Inflammatory macrophage treated with lipopolysaccharide for 1 hour (primary cell): ENCODE data around the gene YY1AP1.
"Not testable (repeated sequence)": the region's sequence is repeated elsewhere in the genome, so short reads cannot be mapped to it uniquely, and the experiment has no call there.

Experiments
- DNase-seq, 2 donors: peaks; one replicate each; pipeline ENCODE4 v3.0.0-alpha.2; 2020 to 2022

YY1AP1 gene, protein sequence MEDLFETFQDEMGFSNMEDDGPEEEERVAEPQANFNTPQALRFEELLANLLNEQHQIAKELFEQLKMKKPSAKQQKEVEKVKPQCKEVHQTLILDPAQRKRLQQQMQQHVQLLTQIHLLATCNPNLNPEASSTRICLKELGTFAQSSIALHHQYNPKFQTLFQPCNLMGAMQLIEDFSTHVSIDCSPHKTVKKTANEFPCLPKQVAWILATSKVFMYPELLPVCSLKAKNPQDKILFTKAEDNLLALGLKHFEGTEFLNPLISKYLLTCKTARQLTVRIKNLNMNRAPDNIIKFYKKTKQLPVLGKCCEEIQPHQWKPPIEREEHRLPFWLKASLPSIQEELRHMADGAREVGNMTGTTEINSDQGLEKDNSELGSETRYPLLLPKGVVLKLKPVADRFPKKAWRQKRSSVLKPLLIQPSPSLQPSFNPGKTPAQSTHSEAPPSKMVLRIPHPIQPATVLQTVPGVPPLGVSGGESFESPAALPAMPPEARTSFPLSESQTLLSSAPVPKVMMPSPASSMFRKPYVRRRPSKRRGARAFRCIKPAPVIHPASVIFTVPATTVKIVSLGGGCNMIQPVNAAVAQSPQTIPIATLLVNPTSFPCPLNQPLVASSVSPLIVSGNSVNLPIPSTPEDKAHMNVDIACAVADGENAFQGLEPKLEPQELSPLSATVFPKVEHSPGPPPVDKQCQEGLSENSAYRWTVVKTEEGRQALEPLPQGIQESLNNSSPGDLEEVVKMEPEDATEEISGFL

DNA sequence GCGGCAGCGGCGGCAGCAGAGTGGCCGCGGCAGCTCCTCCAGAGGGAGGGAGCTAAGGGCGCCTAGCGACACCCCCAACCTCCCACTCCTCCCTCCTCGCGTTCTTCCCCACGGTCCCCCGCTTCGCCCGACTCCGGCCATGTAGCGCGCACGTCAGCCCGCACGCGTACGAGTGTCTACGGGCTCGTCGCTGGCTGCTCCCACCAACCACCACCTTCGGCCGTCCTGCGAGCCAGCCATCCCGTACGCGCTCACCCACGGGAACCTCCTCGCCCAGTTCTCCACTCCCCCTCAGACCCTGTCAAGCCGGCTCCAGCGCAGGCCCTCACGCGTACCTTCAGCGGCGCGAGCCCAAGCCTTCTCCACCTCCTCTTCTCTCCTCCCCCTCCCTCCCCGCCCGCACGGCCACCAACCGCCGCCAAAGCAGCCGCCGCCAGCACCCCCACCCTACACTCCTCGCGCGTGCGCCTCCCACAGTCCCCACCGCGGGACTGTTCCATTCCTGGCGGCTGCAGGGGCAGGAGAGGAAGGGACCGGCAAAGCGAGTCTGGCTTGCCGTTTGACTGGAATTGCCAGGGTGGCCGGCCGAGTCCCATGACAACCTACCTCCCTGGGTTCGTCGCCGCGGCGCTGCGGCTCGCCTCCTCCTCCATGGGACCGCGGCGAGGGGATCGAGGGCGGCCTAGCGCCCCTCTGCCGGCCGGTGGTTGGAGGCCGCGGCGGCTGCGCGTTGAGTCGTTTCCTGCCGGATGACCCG lies at the start of gene YY1AP1:
Gene YY1AP1, minus strand, starts transcription at position 451 of the 757 bp plus-strand sequence. CDS start 8,338 bp downstream, outside the sequence.
- peak; percentile 79 to 86 for DNase-seq

DNA sequence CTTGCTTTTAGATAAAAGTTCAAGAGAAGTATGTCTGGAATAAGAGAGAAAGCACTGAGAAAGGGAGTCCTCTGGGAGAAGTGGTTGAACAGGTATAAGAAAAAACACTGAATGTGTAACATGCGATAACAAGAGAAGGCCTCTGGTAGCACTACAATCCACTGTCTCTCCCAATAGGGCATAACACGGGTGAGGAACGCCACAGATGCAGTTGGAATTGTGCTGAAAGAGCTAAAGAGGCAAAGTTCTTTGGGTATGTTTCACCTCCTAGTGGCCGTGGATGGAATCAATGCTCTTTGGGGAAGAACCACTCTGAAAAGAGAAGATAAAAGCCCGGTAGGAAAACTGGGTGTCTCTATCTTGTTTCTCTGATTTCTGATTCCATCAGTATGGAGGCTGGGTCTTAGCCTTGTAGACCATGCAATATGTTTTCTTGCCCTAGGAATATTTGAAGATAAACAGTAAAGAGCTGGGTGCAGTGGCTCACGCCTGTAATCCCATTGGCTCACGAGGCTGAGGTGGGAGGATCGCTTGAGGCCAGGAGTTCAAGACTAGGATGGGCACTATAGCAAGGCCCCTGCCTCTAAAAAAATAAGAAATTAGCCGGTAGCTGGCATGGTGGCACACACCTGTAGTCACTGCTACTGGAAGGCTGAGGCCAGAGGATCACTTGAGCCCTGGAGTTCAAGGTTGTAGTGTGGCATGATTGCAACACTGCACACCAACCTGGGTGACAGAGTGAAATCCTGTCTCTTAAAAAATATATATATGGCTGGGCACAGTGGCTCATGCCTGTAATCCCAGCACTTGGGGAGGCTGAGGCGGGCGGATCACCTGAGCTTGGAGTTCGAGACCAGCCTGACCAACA lies 40.7 kb upstream of the YY1AP1 start:
- DNase-seq: peak; percentile 20 to 71

DNA sequence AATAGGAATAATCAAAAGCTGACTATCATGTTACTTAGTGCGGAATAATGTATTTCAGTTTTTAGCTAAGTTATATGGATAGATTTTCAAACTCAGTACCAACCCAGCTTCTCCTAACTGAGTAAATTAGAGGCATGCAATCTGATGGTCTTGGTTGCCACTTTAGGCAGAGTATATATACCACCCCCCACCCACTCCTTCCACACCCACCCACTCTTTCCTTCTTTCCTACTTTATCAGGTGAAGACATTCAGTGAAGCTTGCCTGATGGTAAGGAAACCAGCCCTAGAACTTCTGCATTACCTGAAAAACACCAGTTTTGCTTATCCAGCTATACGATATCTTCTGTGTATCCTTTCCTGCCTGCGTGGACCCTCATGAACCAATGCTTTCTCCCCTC lies 36.6 kb upstream of the YY1AP1 start:
- no peak for DNase-seq

DNA sequence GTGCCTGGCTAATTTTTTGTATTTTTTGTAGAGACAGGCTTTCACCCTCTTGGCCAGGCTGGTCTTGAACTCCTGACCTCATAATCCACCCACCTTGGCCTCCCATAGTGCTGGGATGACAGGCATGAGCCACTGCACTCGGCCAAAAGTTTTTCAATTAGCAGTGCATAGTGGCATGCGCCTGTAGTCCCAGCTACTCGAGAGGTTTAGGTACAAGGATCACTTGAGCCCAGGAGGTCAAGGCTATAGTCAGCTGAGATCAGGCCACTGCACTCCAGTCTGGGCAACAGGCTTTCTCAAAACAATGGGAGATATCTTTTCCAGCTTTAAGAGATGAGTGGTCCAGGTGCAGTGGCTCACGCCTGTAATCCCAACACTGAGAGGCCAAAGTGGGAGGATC lies 31.1 kb upstream of the YY1AP1 start:
- no peak for DNase-seq

DNA sequence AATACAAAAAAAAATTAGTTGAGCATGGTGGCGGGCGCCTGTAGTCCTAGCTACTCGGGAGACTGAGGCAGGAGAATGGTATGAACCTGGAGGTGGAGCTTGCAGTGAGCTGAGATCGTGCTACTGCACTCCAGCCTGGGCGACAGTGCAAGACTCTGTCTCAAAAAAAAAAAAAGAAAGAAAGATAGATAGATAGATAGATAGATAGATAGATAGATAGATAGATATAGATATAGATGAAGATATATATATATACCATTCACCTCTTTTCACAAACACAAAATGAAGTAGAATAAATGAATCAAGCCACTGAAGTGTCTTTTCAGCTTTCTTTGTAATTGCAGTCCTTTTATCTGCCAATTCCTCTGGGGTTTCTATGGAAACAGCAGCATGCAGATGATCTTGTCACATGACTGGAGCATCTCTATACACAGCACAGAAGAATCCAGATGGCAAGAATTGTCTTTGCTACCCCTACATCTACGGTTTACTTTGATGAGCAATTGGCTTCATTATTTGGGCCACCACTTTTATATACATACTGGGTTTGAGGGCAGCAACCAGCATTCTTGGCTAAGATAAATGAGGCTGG lies 30.0 kb upstream of the YY1AP1 start:
- DNase-seq: not testable (repeated sequence)

DNA sequence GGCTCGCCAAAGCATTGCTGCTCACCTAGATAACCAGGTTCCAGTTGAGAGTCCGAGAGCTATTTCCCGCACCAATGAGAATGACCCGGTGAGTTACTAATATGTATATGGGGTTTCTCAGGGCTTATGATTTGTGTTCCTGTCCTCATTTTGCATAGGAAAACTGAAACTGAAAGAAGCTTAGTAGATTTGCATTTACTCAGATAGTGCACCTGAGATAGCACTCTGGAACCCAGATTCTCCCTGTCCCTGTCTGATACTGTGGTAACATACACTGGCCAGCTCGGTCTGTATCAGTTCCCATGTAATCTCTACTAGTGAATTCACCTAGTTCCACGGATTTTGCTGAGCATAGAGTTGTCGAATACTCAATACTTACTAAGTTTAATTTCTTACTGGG lies 28.5 kb upstream of the YY1AP1 start:
- no peak for DNase-seq

DNA sequence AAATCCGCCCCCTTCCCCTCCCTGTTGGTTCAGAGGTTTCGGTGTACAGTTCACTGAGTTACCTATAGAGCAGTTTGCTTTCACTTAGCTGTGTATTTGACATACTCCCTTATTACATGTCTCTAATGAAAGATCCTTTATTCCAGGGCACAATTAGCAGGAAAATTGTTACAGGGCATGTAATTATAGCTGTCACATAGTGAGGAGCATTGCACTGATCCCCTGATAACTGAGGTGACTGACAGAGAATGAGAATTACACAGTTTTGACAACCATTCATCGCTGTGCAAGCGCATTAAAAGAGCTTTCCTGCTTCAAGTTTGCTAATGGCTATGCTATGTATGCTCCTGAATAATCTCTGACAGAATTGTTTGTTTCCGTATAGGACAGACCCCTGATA lies 27.2 kb upstream of the YY1AP1 start:
- no peak for DNase-seq

DNA sequence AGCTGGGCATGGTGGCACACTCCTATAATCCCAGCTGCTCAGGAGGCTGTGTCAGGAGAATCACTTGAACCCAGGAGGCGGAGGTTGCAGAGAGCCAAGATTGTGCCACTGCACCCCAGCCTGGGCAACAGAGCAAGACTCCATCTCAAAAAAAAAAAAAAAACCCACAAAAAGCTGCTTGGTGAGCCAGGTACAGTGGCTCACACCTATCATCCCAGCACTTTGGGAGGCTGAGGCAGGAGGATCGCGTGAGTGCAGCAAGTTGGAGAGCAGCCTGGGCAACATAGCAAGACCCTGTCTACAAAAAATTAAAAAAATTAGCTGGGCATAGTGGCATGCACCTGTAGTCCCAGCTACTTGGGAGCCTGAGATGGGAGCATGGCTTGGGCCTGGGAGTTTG lies 26.5 kb upstream of the YY1AP1 start:
- DNase-seq: not testable (repeated sequence)

DNA sequence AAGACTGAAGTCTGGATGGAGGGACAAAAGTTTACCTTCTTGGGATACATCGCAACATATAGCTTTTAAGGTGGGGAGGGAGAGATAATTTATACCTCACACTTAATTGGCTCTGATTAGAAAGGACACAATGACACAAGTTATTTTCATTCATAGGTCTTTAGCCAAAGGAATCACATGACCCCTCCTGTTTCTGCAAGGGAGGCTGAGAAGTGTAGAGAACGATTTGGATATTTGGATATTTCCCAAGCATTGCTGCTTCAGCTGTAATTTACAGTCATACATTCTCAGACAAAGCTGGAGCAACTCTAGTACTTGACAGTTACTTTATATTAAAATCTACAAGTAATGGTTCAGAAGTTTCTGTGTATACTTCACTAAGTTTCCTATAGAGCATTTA lies 24.5 kb upstream of the YY1AP1 start:
- DNase-seq: no peak

DNA sequence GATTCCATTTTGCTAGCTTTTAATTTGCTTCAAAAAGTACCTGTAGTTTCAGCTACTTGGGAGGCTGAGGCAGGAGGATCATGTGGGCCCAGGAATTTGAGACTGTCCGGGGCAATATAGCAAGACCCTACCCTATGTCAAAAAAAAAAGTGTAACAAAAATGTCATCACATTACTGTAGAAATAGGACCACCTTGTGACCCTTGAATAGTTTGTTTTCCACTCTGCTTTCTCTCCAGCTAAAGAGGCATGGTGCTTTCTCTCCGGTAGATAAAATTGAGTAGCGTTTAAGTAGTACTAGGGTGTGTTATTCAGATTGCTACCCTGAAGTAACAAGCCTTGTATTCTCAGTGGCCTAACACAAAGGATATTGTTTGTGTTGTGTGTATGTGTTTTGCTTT lies 24.1 kb upstream of the YY1AP1 start:
- peak in 1 of 2 donors; percentile 14 for DNase-seq

DNA sequence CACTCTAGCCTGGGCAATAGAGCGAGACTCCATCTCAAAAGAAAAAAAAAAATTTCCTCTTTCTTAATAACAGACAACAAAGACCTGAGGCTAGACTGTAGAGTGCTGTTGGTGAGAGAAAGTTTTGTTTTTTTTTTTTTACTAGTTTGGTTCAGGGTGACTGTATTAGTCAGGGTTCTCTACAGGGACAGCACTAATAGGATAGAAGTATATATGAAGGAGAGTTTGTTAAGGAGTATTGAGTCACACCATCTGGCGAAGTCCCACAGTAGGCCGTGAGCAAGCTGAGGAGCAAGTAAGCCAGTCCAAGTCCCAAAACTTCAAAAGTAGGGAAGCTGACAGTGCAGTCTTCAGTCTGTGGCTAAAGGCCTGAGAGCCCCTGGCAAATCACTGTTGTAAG lies 22.9 kb upstream of the YY1AP1 start:
- DNase-seq: not testable (repeated sequence)

DNA sequence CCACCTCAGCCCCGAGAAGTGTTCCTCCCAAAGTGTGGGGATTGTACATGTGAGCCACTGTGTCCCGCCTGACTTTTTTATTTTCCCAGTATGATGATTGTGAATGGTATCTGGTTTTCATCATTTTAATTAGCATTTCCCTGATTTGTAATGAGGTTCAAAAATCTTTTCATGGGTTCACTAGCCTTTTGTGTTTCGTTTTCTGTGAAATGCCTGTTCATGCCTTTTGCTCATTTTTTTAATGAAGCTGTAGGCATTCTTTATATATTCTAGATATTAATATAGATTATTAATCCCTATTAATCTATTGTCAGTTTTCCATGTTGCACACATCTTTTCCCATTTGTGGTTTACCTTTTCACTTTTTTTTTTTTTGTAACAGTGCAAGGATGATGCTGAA lies 20.8 kb upstream of the YY1AP1 start:
- DNase-seq: no peak

DNA sequence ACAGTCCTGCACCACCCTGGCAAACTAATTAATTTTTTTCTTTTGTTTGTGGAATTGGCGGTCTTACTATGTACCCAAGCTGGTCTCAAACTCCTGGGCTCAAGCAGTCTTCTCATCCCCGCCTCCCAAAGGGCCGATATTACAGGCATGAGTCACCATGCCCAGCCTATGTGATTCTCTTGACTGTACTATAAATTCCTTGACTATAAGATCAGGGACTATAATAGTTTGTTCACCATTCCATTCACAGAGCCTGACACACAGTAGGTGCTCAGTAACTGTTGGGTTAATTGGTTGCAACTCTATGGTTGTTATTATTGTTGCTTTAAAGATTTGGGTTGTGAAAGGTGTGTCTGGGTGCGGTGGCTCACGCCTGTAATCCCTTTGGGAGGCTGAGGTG lies 17.6 kb upstream of the YY1AP1 start:
- no peak for DNase-seq

DNA sequence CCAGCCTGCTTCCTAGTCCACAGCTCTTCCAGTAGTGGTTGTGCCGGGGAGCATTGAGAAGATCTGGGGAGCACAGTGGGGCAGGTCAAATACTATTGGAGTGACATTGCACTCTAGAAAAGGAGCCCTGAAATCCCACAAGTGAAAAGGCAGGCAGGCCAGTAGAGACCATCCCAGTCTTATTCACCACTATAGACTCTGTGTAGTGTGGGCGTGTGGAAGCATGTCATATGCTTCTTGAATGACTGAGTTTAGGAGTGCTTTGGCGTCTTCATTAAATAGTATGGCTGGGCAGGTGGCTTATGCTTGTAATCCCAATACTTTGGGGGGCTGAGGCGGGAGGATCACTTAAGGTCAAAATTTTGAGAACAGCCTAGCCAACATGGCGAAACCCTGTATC lies 15.8 kb upstream of the YY1AP1 start:
- peak in 1 of 2 donors; percentile 13 for DNase-seq

DNA sequence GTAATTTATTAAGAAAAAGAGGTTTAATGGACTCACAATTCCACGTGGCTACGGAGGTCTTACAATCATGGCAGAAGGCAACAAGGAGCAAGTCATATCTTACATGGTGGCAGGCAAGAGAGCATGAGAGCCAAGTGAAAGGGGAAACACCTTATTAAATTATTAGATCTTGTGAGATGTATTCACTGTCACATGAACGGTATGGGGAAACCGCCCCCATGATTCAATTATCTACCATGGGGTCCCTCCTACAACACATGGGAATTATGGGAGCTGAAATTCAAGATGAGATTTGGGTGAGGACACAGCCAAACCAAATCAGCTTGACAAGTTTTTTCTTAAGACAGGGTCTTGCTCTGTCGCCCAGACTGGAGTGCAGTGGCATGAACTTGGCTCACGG lies 14.6 kb upstream of the YY1AP1 start:
- peak; percentile 43 to 59 for DNase-seq

DNA sequence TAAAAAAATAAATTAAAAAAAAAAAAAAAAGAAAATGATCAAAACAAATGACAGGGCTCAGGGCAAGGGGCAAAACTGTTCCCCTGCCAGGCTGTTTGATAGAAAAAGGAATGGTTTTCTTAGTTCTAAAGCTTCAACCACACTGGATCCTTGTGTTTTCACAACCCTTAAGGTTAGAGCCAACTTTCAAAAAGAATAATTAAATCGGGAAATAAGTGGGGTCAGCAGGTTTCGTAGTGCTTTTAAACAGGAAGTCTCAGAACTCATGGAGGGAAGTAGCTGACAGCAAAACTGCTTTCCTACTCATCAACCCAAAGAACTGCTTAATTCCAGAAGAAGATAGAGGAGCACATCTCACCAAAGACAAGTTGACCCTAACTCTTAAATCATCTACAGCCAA lies 13.1 kb upstream of the YY1AP1 start:
- DNase-seq: peak in 1 of 2 donors; percentile 35

DNA sequence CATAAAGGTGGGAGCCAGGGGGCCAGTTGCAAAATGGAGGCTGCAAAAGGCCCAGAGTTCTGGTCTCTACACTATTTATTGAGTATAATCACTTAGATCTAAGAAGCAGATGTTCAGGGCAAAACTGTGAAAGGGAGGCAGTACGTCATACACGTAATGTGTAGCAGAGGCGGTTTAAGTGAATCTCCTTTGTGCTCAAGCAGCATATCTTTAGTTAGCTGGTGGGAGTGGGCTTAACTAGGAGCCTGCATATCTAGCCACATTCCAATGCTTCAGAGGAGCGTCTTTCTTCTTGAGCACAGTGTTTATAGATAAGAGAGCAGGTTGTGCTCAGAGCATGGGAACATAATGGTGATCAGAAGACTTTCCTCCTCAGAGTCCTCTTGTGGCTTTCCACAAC lies 10.5 kb upstream of the YY1AP1 start:
- not testable (repeated sequence) for DNase-seq

DNA sequence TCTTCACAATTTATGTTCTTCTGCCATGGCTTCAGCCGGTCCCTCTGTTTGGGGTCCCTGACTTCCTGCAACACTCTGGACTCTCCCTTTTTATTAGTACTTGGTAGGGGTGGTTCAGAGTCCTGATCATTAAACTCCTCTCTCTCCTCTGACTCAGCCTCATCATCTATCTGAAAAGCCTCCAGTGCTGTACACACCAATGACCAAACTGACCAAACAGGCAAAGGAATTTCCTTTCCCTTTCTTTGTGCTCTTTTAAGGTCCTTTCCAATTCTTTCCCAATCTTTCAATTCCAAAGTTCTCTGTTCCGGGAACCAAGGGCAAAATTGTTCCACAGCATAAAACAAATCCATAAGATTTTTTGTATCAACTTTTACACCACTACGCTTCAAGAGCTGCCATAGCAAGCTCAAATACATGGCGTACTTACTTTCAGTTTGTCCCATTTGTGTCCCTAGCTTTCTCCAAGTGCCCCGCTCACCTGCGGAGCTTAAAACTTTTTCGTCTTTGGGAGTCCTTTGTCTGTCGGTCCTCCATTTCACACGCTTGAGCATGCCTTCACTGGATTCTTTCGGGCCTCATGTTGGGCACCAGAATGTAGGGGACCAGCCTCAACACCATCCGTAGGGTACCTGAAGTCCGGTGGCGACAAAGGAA lies 9.9 kb upstream of the YY1AP1 start:
- DNase-seq: no peak

DNA sequence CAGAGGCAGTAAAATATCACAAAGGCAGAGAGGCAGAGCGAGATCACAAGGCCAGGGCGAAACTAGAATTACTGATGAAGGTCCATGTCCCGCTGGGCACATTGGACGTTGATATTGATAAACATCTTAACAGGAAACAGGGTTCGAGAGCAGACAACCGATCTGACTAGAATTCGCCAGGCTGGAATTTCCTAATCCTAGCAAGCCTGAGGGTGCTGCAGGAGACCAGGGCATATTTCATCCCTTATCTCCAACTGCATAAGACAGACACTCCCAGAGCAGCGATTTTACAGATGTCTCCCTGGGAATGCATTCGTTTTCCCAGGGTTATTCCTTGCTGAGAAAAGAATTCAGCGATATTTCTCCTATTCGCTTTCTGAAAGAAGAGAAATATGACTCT lies 9.0 kb upstream of the YY1AP1 start:
- not testable (repeated sequence) for DNase-seq

DNA sequence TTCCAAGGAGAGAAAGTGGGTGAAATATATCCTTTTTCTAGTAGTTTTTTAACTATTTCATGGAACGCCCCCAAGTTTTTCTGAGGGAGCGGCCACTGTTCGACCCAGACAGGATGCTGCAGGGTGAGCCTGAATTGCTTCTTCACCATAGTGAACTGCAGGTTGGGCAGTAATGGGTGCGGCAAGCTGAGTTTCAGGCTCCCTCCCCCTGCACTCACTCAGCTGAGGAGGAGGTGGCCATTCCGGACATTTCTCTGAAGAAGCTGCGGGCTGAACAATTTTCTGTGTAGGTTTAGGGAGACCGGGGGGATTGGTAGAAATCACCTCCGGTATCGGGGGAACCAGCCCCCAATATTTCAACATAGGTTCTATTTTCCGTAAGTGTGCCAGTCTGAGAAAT lies 8.5 kb upstream of the YY1AP1 start:
- no peak for DNase-seq

DNA sequence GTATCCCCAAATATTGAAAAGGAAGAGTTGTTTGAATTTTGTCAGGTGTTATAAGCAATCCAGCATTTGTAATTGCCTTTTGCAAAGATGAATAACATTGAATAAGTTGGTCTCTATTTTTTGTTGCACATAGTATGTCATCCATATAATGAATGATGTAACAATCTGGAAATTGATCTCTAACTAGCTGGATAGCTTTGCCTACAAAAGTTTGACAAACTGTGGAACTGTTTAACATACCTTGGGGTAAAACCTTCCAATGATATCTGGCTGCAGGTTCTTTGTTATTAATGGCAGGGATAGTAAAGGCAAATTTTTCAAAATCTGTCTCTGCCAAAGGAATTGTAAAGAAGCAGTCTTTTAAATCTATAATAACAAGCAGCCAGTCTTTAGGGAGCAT lies 8.0 kb upstream of the YY1AP1 start:
- no peak for DNase-seq

DNA sequence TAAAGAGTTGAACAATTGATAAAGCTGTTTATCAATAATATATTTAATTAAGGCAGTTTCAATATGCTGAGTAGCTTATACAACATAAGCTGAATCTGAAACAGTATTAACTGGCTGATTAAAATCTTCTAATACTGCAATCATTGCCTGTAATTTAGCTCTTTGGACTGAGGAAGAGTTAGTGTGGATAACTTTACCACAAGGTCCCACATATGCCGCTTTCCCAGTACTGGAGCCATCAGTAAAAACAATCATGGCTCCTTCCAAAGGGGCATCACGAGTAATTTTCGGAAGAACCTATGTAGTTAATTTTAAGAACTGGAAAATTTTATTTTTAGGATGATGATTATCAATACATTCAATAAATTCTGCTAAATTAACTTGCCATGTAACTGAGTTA lies 7.0 kb upstream of the YY1AP1 start:
- no peak for DNase-seq
